Lung (tissue), 12 donors: ENCODE results near the gene SEPTIN1. TPM values are rescaled to one million over a fixed set of nuclear protein-coding genes. Genes with fewer than 3 reads are reported as not detected.

Source experiments
- ATAC-seq: fragments of 200-7000 bp; cut with Tn5 transposase; one replicate; pipeline ENCODE4 v1.9.1; 2020; ENCODE audit warnings: moderate number of reproducible peaks; ENCODE audit not compliant: insufficient read depth, low FRiP score
- DNase-seq, 3 donors: peaks; one replicate each; pipeline ENCODE4 v3.0.0-alpha.2; 2013 to 2017
- H3K27ac ChIP-seq, 2 donors: one replicate each; pipeline ENCODE4 v1.5.1; 2013; ENCODE audit warnings: mild to moderate bottlenecking in 2 of 2, moderate library complexity in 2 of 2, control low read depth in 1 of 2, inconsistent platforms in 1 of 2, low read depth in 1 of 2, low read length in 1 of 2
- H3K27me3 ChIP-seq, 3 donors: one replicate each; pipeline ENCODE4 v1.5.1; 2013; ENCODE audit warnings: low read length in 2 of 3; ENCODE audit not compliant: control insufficient read depth in 3 of 3, insufficient read depth in 3 of 3
- H3K36me3 ChIP-seq, 4 donors: one replicate each; pipeline ENCODE4 v1.5.1; 2013; ENCODE audit warnings: low read length in 4 of 4, mild to moderate bottlenecking in 1 of 4, moderate library complexity in 1 of 4; ENCODE audit not compliant: control insufficient read depth in 4 of 4, insufficient read depth in 4 of 4
- H3K4me1 ChIP-seq, 5 donors: one replicate each; pipeline ENCODE4 v1.5.1; 2013; ENCODE audit warnings: low read length in 5 of 5, mild to moderate bottlenecking in 2 of 5, moderate library complexity in 1 of 5; ENCODE audit not compliant: control insufficient read depth in 5 of 5, insufficient read depth in 5 of 5
- H3K4me3 ChIP-seq: one replicate; pipeline ENCODE4 v1.5.1; 2013; ENCODE audit warnings: mild to moderate bottlenecking, control low read depth, moderate library complexity
- H3K9ac ChIP-seq, 2 donors: one replicate each; pipeline ENCODE4 v1.5.1; 2013; ENCODE audit warnings: low read length in 2 of 2, control low read depth in 1 of 2; ENCODE audit not compliant: insufficient read depth in 1 of 2
- H3K9me3 ChIP-seq, 4 donors: one replicate each; pipeline ENCODE4 v1.5.1; 2013; ENCODE audit warnings: low read length in 3 of 4, mild to moderate bottlenecking in 1 of 4, moderate library complexity in 1 of 4; ENCODE audit not compliant: control insufficient read depth in 4 of 4, insufficient read depth in 3 of 4
- WGBS, 2 donors: extraction: QIAGEN DNeasy Blood & Tissue Kit; methylation state at CpG; one replicate each; pipeline ENCODE4 v1.1.7; 2013; 5-methylcytosine and 5-hydroxymethylcytosine counted together
- polyA plus RNA-seq, 2 donors: library from polyadenylated mRNA; stranded (reverse); fragments of 200-250 nt; gene quantifications; one replicate each; pipeline ENCODE4 v1.2.1, GENCODE V29; 2013
- total RNA-seq, 2 donors: library from RNA; depleted of rRNA in 1 of 2; stranded (reverse); fragments of >200 nt in 1 of 2; gene quantifications; one replicate each; pipeline ENCODE4 v1.2.1, GENCODE V29; 2014 to 2021
- TF ChIP-seq, protein P1 (sequence below): IDR thresholded peaks from 2 replicates; pipeline ENCODE4 v1.5.1; 2012; ENCODE audit warnings: mild to moderate bottlenecking; ENCODE audit errors: control extremely low read depth, extremely low read depth
- donor health status: control.
- donor health status: control.
- donor health status: Bipolar disorder and iron deficiency.
- donor health status: healthy.
- donor health status: DM: yes; HTN: yes; CAD: no.

Gene SEPTIN1
- total and polyA plus RNA-seq, 4 donors: 3.3 to 7.3 (median 5.2) TPM

DNA sequence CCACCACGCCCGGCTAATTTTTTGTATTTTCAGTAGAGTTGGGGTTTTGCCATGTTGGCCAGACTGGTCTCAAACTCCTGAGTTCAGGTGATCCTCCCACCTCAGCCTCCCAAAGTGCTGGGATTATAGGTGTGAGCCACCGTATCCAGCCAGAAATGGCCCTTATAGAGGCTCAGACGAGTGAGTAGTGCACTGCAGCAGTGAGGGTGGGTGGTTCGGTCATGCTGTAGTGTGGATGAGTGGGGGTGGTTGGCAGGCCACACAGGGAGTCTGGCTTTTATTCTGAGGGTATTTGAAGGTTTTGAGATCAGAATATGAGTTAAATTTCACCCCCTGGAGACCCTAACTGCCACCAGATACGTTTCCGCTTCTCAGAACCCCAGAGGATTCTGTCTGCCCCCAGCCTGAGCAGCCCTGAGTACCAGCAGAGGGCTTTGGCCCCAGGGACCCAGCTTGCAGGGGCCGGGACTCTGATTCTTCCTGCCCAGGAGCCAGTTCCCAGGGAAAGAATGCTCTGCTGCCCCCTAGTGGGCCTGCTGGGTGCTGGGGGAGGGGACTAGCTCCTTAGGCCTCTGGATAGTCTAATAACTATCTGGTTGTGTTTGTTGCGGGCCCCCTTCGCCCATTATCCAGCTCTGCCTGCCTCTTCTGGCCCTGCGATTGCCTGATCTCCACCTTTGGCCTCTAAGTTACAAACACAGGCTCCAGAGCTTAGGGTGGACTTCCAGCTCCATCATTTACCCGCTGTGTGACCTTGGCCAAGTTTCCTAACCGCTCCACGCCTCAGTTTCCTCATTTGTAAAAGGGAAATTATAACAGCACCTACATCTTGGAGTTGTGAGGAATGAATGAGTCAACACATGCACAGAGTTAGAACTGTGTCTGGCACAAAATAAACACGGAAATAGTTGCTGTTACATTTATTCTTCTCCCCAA lies 27.0 kb upstream of the SEPTIN1 start:
- 43 to 44% methylated on average over 15 of the region's 15 CpGs for WGBS, 2 donors
- TF ChIP-seq, protein P1, sequence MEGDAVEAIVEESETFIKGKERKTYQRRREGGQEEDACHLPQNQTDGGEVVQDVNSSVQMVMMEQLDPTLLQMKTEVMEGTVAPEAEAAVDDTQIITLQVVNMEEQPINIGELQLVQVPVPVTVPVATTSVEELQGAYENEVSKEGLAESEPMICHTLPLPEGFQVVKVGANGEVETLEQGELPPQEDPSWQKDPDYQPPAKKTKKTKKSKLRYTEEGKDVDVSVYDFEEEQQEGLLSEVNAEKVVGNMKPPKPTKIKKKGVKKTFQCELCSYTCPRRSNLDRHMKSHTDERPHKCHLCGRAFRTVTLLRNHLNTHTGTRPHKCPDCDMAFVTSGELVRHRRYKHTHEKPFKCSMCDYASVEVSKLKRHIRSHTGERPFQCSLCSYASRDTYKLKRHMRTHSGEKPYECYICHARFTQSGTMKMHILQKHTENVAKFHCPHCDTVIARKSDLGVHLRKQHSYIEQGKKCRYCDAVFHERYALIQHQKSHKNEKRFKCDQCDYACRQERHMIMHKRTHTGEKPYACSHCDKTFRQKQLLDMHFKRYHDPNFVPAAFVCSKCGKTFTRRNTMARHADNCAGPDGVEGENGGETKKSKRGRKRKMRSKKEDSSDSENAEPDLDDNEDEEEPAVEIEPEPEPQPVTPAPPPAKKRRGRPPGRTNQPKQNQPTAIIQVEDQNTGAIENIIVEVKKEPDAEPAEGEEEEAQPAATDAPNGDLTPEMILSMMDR: peak; percentile 87
- H3K27ac ChIP-seq: peak overlapping the region in 1 of 2 donors; percentile 21
- peaks cover 0 to 21% (median 5%) of the 10 kb centered on the region in 5 donors for H3K4me1 ChIP-seq
- ATAC-seq (peak; percentile 73), DNase-seq (peak; percentile 91 to 93 (median 93))
- H3K36me3 ChIP-seq: peaks cover 3 to 9% (median 7%) of the 10 kb centered on the region in 4 donors
- H3K9ac ChIP-seq: no peak overlapping the region
- no peaks in the 10 kb centered on the region for H3K9me3 ChIP-seq
- no peak overlapping the region for H3K4me3 ChIP-seq
- H3K27me3 ChIP-seq: no peaks in the 10 kb centered on the region

DNA sequence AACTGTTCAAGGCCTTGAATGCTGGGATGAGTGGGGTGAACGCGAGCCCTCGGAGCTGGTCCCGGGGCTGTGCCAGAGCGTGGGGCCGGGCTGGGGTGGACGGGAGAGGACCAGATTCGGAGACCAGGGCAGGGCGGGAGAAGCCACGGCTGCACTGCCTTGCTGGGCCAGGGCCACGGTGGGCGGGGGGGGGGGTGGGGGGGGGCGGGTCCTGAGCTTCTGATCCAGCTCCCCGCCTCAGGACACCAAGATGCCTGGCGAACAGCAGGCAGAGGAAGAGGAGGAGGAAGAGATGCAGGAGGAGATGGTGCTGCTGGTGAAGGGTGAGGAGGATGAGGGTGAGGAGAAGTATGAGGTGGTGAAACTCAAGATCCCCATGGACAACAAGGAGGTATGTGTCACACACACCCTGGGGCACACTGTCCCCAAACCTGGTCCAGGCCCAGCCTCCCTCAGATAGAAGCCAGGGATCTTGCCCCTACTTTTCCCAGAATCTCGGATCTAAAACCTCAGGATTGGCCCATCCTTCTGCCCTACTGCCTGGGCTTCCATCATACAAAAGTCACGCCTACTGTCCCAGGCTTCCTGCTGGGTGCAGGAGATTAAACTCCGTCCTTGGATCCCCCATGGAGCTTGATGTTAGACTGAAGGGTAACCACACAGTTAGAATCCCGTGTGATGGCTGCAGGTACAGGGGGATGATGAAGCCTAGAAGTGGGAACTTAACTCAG lies 25.6 kb upstream of the SEPTIN1 start:
- peaks cover 3 to 7% (median 6%) of the 10 kb centered on the region in 4 donors for H3K36me3 ChIP-seq
- DNase-seq: peak in 1 of 3 donors; percentile 24
- peaks cover 0 to 21% (median 5%) of the 10 kb centered on the region in 5 donors for H3K4me1 ChIP-seq
- peak overlapping the region in 1 of 2 donors; percentile 8 for H3K9ac ChIP-seq
- no peaks in the 10 kb centered on the region for H3K9me3 ChIP-seq
- peak; percentile 13 for ATAC-seq
- peak overlapping the region; percentile 52 to 75 for H3K27ac ChIP-seq
- 15 to 25% methylated on average over 14 to 18 of the region's 19 CpGs for WGBS, 2 donors
- H3K4me3 ChIP-seq: peak overlapping the region; percentile 66
- H3K27me3 ChIP-seq: no peaks in the 10 kb centered on the region
- TF ChIP-seq, protein P1: no peak

DNA sequence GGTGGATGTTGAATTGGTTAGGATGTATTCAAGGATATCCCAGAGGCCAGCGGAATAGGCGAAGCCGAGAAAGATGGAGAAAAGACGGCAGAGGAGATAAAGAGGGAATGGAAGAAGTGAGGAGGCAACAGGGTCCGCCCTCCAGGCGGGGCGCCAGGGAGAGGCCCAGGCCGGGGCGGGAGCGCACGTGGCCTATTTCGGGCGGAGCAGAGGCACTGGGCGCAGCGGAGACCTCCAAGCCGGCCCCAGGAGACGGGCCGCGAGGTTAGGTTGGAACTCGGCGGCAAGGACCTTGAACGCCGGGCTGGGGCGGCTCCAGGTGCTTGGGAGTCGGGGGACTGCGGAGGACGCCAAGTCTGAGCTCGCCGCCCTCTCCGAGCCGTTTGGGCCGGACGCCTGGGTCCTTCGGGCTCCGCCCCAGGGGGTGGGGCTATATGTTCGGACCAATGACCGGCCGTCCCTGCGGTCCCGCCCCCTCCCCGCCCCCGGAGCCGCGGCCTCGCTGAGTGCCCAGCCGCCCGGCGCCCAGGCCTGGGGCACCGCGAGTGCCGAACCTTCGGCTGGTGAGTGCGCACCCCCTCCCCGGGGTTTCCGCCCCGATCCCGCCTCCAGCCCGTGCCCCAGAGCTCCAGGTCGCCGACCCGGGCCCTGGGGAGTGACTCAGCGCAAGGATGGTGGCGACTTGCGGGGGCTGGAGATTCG lies 24.9 kb upstream of the SEPTIN1 start, which contains the start of gene ZNF771:
TSS of gene ZNF771 (plus strand) at position 505 of the 702 bp plus-strand sequence. CDS start 448 bp downstream, outside the sequence.
- WGBS, 2 donors: 1% methylated on average over 41 to 65 of the region's 65 CpGs
- peak within 1 kb of the TSS; percentile 75 to 85 for H3K27ac ChIP-seq

More for the DNA sequence above, 24.9 kb upstream of the SEPTIN1 start, which contains the start of gene ZNF771:
- no peaks in the 10 kb centered on the region for H3K27me3 ChIP-seq
- TF ChIP-seq, protein P1: no peak
- H3K4me3 ChIP-seq: peak within 1 kb of the TSS; percentile 66
- peaks cover 3 to 7% (median 6%) of the 10 kb centered on the region in 4 donors for H3K36me3 ChIP-seq
- no peaks in the 10 kb centered on the region for H3K9me3 ChIP-seq
- peak within 1 kb of the TSS in 1 of 2 donors; percentile 87 for H3K9ac ChIP-seq
- DNase-seq (peak; percentile 92 to 94 (median 93)), ATAC-seq (peak; percentile 98)
- H3K4me1 ChIP-seq: peaks cover 0 to 21% (median 5%) of the 10 kb centered on the region in 5 donors
